Measurements from ENCODE around the gene TRDN.

GRCh38 chr6:123661105-123661891, 24.5 kb upstream of the TRDN start:
- TF ChIP-seq SP1 (CRISPR knock-in tag; conservative IDR thresholded peaks at IDR 0.05) (no peak), CTCF (IDR thresholded peaks at IDR 0.05) (no peak), NR3C1 (CRISPR knock-in tag; conservative IDR thresholded peaks at IDR 0.05; ENCODE audit: low read depth) (no peak), ZNF263 (CRISPR knock-in tag; IDR thresholded peaks at IDR 0.05; ENCODE audit: low read depth) (no peak), OVOL2 (CRISPR knock-in tag; IDR thresholded peaks at IDR 0.05; ENCODE audit: borderline replicate concordance) (no peak), AFF4 (CRISPR knock-in tag; IDR thresholded peaks at IDR 0.05; ENCODE audit: borderline replicate concordance) (no peak), MYBL2 (CRISPR knock-in tag; IDR thresholded peaks at IDR 0.05) (no peak)
- TF ChIP-seq, protein P1, sequence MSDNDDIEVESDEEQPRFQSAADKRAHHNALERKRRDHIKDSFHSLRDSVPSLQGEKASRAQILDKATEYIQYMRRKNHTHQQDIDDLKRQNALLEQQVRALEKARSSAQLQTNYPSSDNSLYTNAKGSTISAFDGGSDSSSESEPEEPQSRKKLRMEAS (CRISPR knock-in tag; IDR thresholded peaks at IDR 0.05), result no peak
